IPS-18c (cell line): ENCODE measurements around the gene DOK7.
"Not testable (repeated sequence)": the region's sequence is repeated elsewhere in the genome, so short reads cannot be mapped to it uniquely, and the experiment has no call there.

ENCODE experiments used
- H3K4me3 ChIP-seq: 2 replicates; pipeline ENCODE4 v1.7.0; 2013; ENCODE audit warnings: low read depth, mild to moderate bottlenecking, low read length, moderate library complexity; ENCODE audit not compliant: insufficient read depth
- H3K9me3 ChIP-seq: one replicate; pipeline ENCODE4 v1.6.1; 2013; ENCODE audit warnings: mild to moderate bottlenecking, low read length, moderate library complexity; ENCODE audit not compliant: control insufficient read depth, insufficient read depth

The DOK7 gene

GRCh38 chr4:3449574-3450534 is 13.3 kb upstream of the DOK7 start:
- Histone ChIP-seq H3K4me3 (no peak overlapping the region), H3K9me3 (peaks cover 2% of the 10 kb centered on the region)

- Histone ChIP-seq H3K9me3 (peaks cover 9% of the 10 kb centered on the region), H3K4me3 (no peak overlapping the region)
Observed at GRCh38 chr4:3450643-3451042, 12.5 kb upstream of the DOK7 start.

GRCh38 chr4:3451956-3452355 is 11.2 kb upstream of the DOK7 start:
- Histone ChIP-seq H3K9me3 (peaks cover 9% of the 10 kb centered on the region), H3K4me3 (no peak overlapping the region)

- H3K4me3 ChIP-seq: no peak overlapping the region
- peaks cover 9% of the 10 kb centered on the region for H3K9me3 ChIP-seq
Observed at GRCh38 chr4:3452376-3452775, 10.7 kb upstream of the DOK7 start.

- not testable (repeated sequence) for H3K4me3 ChIP-seq, H3K9me3 ChIP-seq
Observed at GRCh38 chr4:3455596-3455995, 7.5 kb upstream of the DOK7 start.

- H3K4me3 ChIP-seq: no peak overlapping the region
- peaks cover 9% of the 10 kb centered on the region for H3K9me3 ChIP-seq
Observed at GRCh38 chr4:3458371-3458770, 4.7 kb upstream of the DOK7 start.

GRCh38 chr4:3459156-3459555 is 4.0 kb upstream of the DOK7 start:
- H3K9me3 ChIP-seq: not testable (repeated sequence)

GRCh38 chr4:3460926-3461325 is 2.2 kb upstream of the DOK7 start:
- Histone ChIP-seq H3K9me3 (no peaks in the 10 kb centered on the region), H3K4me3 (no peak overlapping the region)

More at GRCh38 chr4:3459156-3459555, 4.0 kb upstream of the DOK7 start:
- H3K4me3 ChIP-seq: not testable (repeated sequence)

DNA sequence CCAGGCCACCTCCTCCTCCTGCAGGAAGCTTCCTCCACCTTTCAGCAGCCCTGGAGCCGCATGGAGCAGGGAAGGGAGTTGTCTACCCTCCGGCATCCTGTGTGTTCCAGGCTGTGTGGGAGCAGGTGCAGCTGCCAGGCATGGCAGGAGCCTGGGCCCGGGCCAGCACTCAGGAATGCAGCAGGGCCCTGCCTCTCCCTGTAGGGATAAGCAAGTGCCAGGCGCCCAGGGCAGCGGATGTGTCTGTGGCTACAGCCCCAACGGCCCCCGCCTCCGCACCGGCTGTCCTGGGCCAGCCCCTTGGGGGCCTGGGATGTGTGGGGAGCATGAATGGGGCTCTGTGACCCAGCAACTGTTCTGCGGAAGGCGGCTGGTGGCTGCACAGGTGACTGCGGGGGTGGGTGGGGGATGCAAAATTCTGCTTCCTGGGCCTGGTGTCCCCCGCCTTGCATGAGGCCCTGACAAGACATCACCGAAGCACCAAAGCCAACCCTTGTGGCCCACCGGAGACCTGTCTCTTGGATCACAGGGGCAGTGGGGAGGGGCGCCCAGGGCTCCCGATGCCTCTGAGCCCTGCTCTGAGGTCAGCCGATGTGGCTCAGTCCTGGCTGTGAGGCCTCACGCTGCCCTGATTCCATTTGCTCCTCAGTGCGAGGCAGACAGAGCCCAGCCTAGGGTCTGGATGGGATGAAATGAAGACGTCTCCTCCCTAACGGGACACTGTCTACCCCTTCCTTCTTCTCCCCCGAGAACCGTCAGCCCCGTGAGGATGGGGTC is 1.4 kb upstream of the DOK7 start:
- Histone ChIP-seq H3K9me3 (no peaks in the 10 kb centered on the region), H3K4me3 (no peak overlapping the region)

DNA sequence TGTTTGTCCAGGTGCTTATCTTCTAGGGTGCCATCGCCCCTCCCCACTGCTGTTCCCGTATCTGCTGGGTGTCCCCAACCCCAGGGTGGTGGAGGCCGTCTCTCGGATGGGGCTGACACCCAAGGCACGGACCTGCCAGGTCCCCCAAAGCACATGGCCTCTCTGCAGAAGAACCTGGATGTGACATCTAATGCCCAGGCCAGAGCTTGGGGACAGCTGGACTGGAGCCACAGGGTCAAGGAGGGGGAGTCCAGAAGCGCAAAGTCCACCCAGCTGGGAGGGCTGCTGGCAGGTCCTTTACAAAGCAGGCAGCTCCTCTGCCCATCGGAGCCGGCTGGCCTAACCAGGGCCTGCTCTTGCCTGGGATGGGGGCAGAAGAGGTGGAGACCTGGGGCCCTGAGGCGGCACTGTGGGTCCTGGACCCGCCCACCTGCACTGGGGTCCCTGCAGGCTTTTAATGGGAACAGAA is 751 bp upstream of the DOK7 start:
- Histone ChIP-seq H3K4me3 (no peak overlapping the region), H3K9me3 (no peaks in the 10 kb centered on the region)

DNA sequence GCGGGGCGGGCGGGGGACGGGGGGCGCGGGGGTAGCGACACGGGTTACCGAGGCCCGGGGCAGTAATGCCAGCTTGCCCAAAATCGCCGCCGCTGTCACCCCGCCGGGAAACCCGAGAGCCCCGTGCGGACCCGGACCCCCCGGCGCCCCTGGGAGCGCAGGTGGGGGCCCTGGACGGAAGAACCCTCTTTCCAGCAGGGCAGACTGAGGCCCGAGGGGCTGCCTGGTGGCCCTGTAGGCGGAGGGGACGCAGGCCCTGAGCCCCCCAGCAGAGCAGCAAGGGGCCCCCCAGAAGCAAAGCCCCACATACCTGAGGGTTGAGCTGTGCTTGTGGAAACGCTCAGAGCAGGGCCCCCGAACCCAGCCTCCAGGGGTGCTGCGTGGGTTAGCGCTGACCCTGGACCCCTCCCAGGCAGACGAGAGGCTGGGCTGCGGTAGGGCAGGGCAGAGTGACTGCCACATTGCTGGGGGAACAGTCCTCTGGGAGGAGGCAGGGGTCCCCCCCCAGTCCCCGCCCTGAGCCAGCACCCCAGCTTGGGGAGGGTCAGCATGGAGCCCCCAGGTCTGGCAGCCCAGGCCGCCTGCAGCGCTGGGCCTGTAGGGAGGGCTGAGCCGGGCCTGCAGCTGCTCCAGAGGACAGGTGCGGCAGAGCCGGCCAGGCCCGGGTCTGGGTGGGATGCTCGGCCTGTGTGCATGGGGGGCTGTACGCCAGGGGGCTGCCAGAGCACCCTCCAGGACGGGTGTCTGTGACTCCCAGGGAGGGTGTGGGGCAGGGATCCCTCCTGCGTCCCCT is 646 bp downstream of the DOK7 start:
- H3K9me3 ChIP-seq: no peaks in the 10 kb centered on the region

DNA sequence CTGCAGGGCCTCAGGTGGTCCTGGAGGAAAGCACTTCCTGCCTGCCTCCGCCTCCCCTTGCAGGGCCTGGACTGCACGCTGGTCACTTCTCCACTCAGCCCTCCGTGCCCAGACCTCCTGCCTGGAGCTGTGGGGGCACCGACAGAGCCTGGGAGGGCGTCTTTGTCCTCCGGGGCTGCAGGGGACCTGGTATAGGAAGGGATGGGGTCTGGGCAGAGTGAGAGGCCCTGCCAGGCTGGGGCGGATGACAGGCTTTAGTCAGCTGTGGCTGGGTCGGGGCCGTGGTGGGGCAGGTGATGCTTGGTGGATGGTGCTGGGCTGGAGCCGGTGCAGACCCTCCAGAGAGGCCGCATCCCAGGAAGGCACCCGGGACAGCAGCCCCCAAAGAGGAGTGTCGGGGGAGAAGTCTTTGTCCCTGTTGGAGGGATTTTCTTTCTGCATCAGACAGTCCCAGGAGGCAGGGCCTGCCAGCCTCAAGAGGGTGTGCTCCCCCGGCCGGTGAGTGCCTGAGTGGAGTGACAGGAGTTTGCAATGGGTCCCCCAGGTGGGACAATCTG is 1.3 kb downstream of the DOK7 start:
- Histone ChIP-seq H3K9me3 (no peaks in the 10 kb centered on the region), H3K4me3 (no peak overlapping the region; the same call in 1 of the 2 replicates)

More for the DNA sequence above, 646 bp downstream of the DOK7 start:
- H3K4me3 ChIP-seq: no peak overlapping the region; the same call in 1 of the 2 replicates

- Histone ChIP-seq H3K4me3 (no peak overlapping the region), H3K9me3 (no peaks in the 10 kb centered on the region)
Observed at GRCh38 chr4:3464911-3465697, 2.0 kb downstream of the DOK7 start.

- Histone ChIP-seq H3K9me3 (no peaks in the 10 kb centered on the region), H3K4me3 (no peak overlapping the region)
Observed at GRCh38 chr4:3465698-3466671, 2.9 kb downstream of the DOK7 start.
